K562 (cell line): ENCODE results near the gene ENOSF1. TPM values are rescaled to one million over a fixed set of nuclear protein-coding genes. Genes with fewer than 3 reads are reported as not detected.

ENCODE experiments used
- CAMTA2 ChIP-seq: fragments of 250-450 bp; sonication (Bioruptor Pico); conservative IDR thresholded peaks from 2 replicates; pipeline ENCODE4 v1.5.1; 2022
- CHD4 ChIP-seq: fragments of 200-600 bp; sonication (generic); IDR thresholded peaks from 3 replicates; pipeline ENCODE4 v1.6.1; 2012; ENCODE audit warnings: low read depth, mild to moderate bottlenecking, mixed read lengths, low read length, inconsistent platforms; ENCODE audit not compliant: insufficient read depth, insufficient replicate concordance, poor library complexity, severe bottlenecking
- EGR1 ChIP-seq: fragments of 450-650 bp; conservative IDR thresholded peaks from 2 replicates; pipeline ENCODE4 v1.6.1; 2017; ENCODE audit warnings: mild to moderate bottlenecking
- EHMT2 ChIP-seq: fragments of 450-650 bp; IDR thresholded peaks from 2 replicates; pipeline ENCODE4 v1.6.1; 2018; ENCODE audit warnings: antibody characterized with exemption
- GTF2E2 ChIP-seq: fragments of 200-800 bp; sonication (Bioruptor generic); IDR thresholded peaks from 2 replicates; pipeline ENCODE4 v1.6.1; 2016; ENCODE audit warnings: missing genetic modification characterization, missing compliant biosample characterization
- HDAC8 ChIP-seq: fragments of 450-650 bp; IDR thresholded peaks from 2 replicates; pipeline ENCODE4 v1.6.1; 2016; ENCODE audit warnings: mild to moderate bottlenecking, missing genetic modification characterization, moderate library complexity, missing compliant biosample characterization
- KDM1A ChIP-seq, 2 experiments: fragments of 450-650 bp; IDR thresholded peaks; 2 replicates each; pipeline ENCODE4 v1.6.1; 2016; ENCODE audit warnings: mild to moderate bottlenecking in 2 of 2
- NFIX ChIP-seq: fragments of 250-450 bp; sonication (Bioruptor Pico); IDR thresholded peaks from 2 replicates; pipeline ENCODE4 v1.4.0; 2020; ENCODE audit warnings: low read depth, mild to moderate bottlenecking, moderate library complexity
- NR3C1 ChIP-seq: sonication (generic); formaldehyde crosslinking; IDR thresholded peaks from 2 replicates; pipeline ENCODE4 v1.8.1; 2022; ENCODE audit warnings: missing genetic modification reagents
- PTRF ChIP-seq: fragments of 450-650 bp; IDR thresholded peaks from 2 replicates; pipeline ENCODE4 v1.6.1; 2016; ENCODE audit warnings: mild to moderate bottlenecking, missing genetic modification characterization, missing compliant biosample characterization
- PURB ChIP-seq: sonication (generic); formaldehyde crosslinking; IDR thresholded peaks from 2 replicates; pipeline ENCODE4 v1.9.0; 2021; ENCODE audit warnings: low read depth, mild to moderate bottlenecking, missing genetic modification reagents
- RREB1 ChIP-seq: fragments of 250-450 bp; sonication (Bioruptor Pico); IDR thresholded peaks from 2 replicates; pipeline ENCODE4 v1.4.0; 2020
- SIN3A ChIP-seq, 2 experiments: fragments of 150-350 bp in 1 of 2; IDR thresholded peaks; 2 replicates each; pipeline ENCODE4 v1.6.1; 2011 to 2016; ENCODE audit warnings: borderline replicate concordance in 2 of 2, low read depth in 2 of 2, low read length in 2 of 2, mild to moderate bottlenecking in 2 of 2, moderate library complexity in 2 of 2; ENCODE audit not compliant: control insufficient read depth in 1 of 2
- SMARCE1 ChIP-seq: fragments of 450-650 bp; IDR thresholded peaks from 2 replicates; pipeline ENCODE4 v1.7.1; 2016; ENCODE audit warnings: mild to moderate bottlenecking
- TAF9B ChIP-seq: fragments of 450-650 bp; IDR thresholded peaks from 2 replicates; pipeline ENCODE4 v1.6.1; 2018; ENCODE audit warnings: mild to moderate bottlenecking; ENCODE audit not compliant: partially characterized antibody
- TCF7L2 ChIP-seq: fragments of 150-350 bp; IDR thresholded peaks from 2 replicates; pipeline ENCODE4 v1.6.1; 2016; ENCODE audit warnings: low read depth, mild to moderate bottlenecking, low read length, moderate library complexity
- ZNF146 ChIP-seq: IDR thresholded peaks from one replicate; pipeline ENCODE4 v1.6.1; 2018; ENCODE audit warnings: missing compliant biosample characterization; ENCODE audit not compliant: unreplicated experiment
- ZNF785 ChIP-seq: fragments of 250-450 bp; sonication (Bioruptor Pico); IDR thresholded peaks from 2 replicates; pipeline ENCODE4 v1.4.0; 2020; ENCODE audit warnings: mild to moderate bottlenecking
- polyA plus RNA-seq, 8 experiments: library from polyadenylated mRNA; depleted of rRNA in 4 of 8; stranded (reverse) in 5 of 8; unstranded in 3 of 8; fragments of >200 nt; fragmentation: Nextera tagmentation in 2 of 8; fragmentation: Illumina TruSeq in 1 of 8; extraction: Ambion mirVana in 2 of 8; extraction: Trizol in 1 of 8; gene quantifications; 2 replicates each; pipeline versions ENCODE4 v1.2.1 to v1.2.3, GENCODE V29; 2011 to 2014; ENCODE audit warnings: inconsistent platforms in 1 of 8, missing spikeins in 1 of 8
- total RNA-seq, 7 experiments: library from RNA; depleted of rRNA in 6 of 7; stranded (reverse); fragments of >200 nt in 6 of 7; fragmentation: Illumina TruSeq in 2 of 7; extraction: Trizol in 2 of 7; gene quantifications; 2 replicates each; pipeline versions ENCODE4 v1.2.1 to v1.2.3, GENCODE V29; 2011 to 2021; ENCODE audit warnings: low replicate concordance in 1 of 7
- TF ChIP-seq, protein P1 (sequence below), 2 experiments: fragments of 250-450 bp in 1 of 2; fragments of 450-650 bp in 1 of 2; sonication (Bioruptor Pico) in 1 of 2; IDR thresholded peaks; 2 replicates each; pipeline versions ENCODE4 v1.6.1 to v1.8.0; 2016 to 2021; ENCODE audit warnings: mild to moderate bottlenecking in 2 of 2, moderate library complexity in 2 of 2, missing compliant biosample characterization in 1 of 2, missing genetic modification characterization in 1 of 2
- TF ChIP-seq, protein P2 (sequence below): sonication (generic); formaldehyde crosslinking; IDR thresholded peaks from 2 replicates; pipeline ENCODE4 v1.8.1; 2023; ENCODE audit warnings: mild to moderate bottlenecking, missing genetic modification reagents

The ENOSF1 gene
- total and polyA plus RNA-seq, 9 of the 15 experiments (the other 6 are each of a cell fraction or from before 2014, with no cell fraction given): 15.5 to 66.4 (median 46.5) TPM

- TF ChIP-seq, protein P1, sequence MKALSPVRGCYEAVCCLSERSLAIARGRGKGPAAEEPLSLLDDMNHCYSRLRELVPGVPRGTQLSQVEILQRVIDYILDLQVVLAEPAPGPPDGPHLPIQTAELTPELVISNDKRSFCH (CRISPR knock-in tag; IDR thresholded peaks at IDR 0.05): no peak
- TF ChIP-seq, protein P1 (tag; IDR thresholded peaks at IDR 0.05): peak; percentile 57; the same call in 1 of the 2 replicates
- TF ChIP-seq SIN3A (IDR thresholded peaks at IDR 0.05; ENCODE audit: borderline replicate concordance in 2 of 2, control insufficient read depth in 1 of 2, low read depth in 2 of 2, low read length in 2 of 2) (no peak), SMARCE1 (peak; percentile 45), CHD4 (peak; percentile 66), NR3C1 (CRISPR knock-in tag) (no peak), GTF2E2 (tag) (no peak), CAMTA2 (CRISPR knock-in tag) (no peak), PTRF (tag) (no peak), ZNF785 (CRISPR knock-in tag) (no peak), KDM1A (IDR thresholded peaks at IDR 0.05) (peak; percentile 22 to 52; a peak in 3 of 4 replicates), EGR1 (no peak), RREB1 (CRISPR knock-in tag) (no peak), ZNF146 (CRISPR knock-in tag) (no peak), TAF9B (peak; percentile 41), NFIX (CRISPR knock-in tag) (no peak), TCF7L2 (no peak), EHMT2 (no peak), PURB (CRISPR knock-in tag) (no peak), HDAC8 (no peak)
- TF ChIP-seq, protein P2, sequence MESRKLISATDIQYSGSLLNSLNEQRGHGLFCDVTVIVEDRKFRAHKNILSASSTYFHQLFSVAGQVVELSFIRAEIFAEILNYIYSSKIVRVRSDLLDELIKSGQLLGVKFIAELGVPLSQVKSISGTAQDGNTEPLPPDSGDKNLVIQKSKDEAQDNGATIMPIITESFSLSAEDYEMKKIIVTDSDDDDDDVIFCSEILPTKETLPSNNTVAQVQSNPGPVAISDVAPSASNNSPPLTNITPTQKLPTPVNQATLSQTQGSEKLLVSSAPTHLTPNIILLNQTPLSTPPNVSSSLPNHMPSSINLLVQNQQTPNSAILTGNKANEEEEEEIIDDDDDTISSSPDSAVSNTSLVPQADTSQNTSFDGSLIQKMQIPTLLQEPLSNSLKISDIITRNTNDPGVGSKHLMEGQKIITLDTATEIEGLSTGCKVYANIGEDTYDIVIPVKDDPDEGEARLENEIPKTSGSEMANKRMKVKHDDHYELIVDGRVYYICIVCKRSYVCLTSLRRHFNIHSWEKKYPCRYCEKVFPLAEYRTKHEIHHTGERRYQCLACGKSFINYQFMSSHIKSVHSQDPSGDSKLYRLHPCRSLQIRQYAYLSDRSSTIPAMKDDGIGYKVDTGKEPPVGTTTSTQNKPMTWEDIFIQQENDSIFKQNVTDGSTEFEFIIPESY (CRISPR knock-in tag): peak; percentile 12; the same call in 1 of the 2 replicates
Measured at GRCh38 chr18:711657-712400, 601 bp downstream of the ENOSF1 start (continued).
